ENCODE measurements around the gene PCGF3. TPM values are rescaled to one million over a fixed set of nuclear protein-coding genes. Genes with fewer than 3 reads are reported as not detected.

The PCGF3 gene
- total RNA-seq, 4 donors from 2014 or later: 17.7 to 80.6 (median 53.4) TPM

- H3K27me3 ChIP-seq: no peaks in the 10 kb centered on the region
Observed at GRCh38 chr4:766152-766515, 60.5 kb downstream of the PCGF3 start.

GRCh38 chr4:766559-767283 is 61.1 kb downstream of the PCGF3 start:
- H3K27ac ChIP-seq: no peak overlapping the region
- no peaks in the 10 kb centered on the region for H3K36me3 ChIP-seq

More at GRCh38 chr4:766152-766515, 60.5 kb downstream of the PCGF3 start:
- intact Hi-C loops (cut with DNase I; ENCODE audit: low total_unique reads): no loop called here
- Histone ChIP-seq H3K36me3 (no peaks in the 10 kb centered on the region), H3K4me1 (peaks cover 0 to 4% of the 10 kb centered on the region in 2 donors), H3K9me3 (peaks cover 0 to 8% of the 10 kb centered on the region in 2 donors), H3K4me3 (no peak overlapping the region), H3K27ac (no peak overlapping the region)
- no peak for DNase-seq
- TF ChIP-seq CTCF (IDR thresholded peaks at IDR 0.05): no peak
- TF ChIP-seq POLR2A (IDR thresholded peaks at IDR 0.05): no peak

GRCh38 chr4:768076-768475 is 62.4 kb downstream of the PCGF3 start:
- intact Hi-C loops (cut with DNase I; ENCODE audit: low total_unique reads): no loop called here
- Histone ChIP-seq H3K4me3 (no peak overlapping the region), H3K27me3 (no peaks in the 10 kb centered on the region), H3K4me1 (peaks cover 0 to 8% of the 10 kb centered on the region in 2 donors), H3K36me3 (no peaks in the 10 kb centered on the region), H3K9me3 (peaks cover 0 to 8% of the 10 kb centered on the region in 2 donors), H3K27ac (no peak overlapping the region)
- no peak for DNase-seq
- TF ChIP-seq CTCF (IDR thresholded peaks at IDR 0.05) (no peak), POLR2A (IDR thresholded peaks at IDR 0.05) (no peak)

More at GRCh38 chr4:766559-767283, 61.1 kb downstream of the PCGF3 start:
- intact Hi-C loops (cut with DNase I; ENCODE audit: low total_unique reads): no loop called here
- Histone ChIP-seq H3K4me1 (peaks cover 0 to 4% of the 10 kb centered on the region in 2 donors), H3K27me3 (no peaks in the 10 kb centered on the region), H3K9me3 (peaks cover 0 to 8% of the 10 kb centered on the region in 2 donors), H3K4me3 (no peak overlapping the region)
- TF ChIP-seq CTCF (IDR thresholded peaks at IDR 0.05) (no peak), POLR2A (IDR thresholded peaks at IDR 0.05) (no peak)
- no peak for DNase-seq

GRCh38 chr4:768995-769394 is 63.4 kb downstream of the PCGF3 start:
- Histone ChIP-seq H3K36me3 (no peaks in the 10 kb centered on the region), H3K9me3 (peaks cover 0 to 3% of the 10 kb centered on the region in 2 donors), H3K4me3 (no peak overlapping the region), H3K27me3 (no peaks in the 10 kb centered on the region), H3K27ac (no peak overlapping the region), H3K4me1 (peaks cover 0 to 8% of the 10 kb centered on the region in 2 donors)
- DNase-seq: no peak
- intact Hi-C loops (cut with DNase I; ENCODE audit: low total_unique reads): no loop called here
- no peak for TF ChIP-seq POLR2A (IDR thresholded peaks at IDR 0.05)
- no peak for TF ChIP-seq CTCF (IDR thresholded peaks at IDR 0.05)

- H3K36me3 ChIP-seq: no peaks in the 10 kb centered on the region
Observed at GRCh38 chr4:769511-769910, 63.9 kb downstream of the PCGF3 start.

More at GRCh38 chr4:769511-769910, 63.9 kb downstream of the PCGF3 start:
- H3K4me3 ChIP-seq: no peak overlapping the region
- DNase-seq: no peak
- no peaks in the 10 kb centered on the region for H3K9me3 ChIP-seq
- peaks cover 0 to 8% of the 10 kb centered on the region in 2 donors for H3K4me1 ChIP-seq
- intact Hi-C loops (cut with DNase I; ENCODE audit: low total_unique reads): no loop called here
- H3K27me3 ChIP-seq: no peaks in the 10 kb centered on the region
- TF ChIP-seq CTCF (IDR thresholded peaks at IDR 0.05): no peak
- TF ChIP-seq POLR2A (IDR thresholded peaks at IDR 0.05): no peak
- no peak overlapping the region for H3K27ac ChIP-seq

Measured in uterus (tissue), 4 donors.